Left lung (tissue), 10 donors: ENCODE data around the gene SAMD14. TPM values are rescaled to one million over a fixed set of nuclear protein-coding genes. Genes with fewer than 3 reads are reported as not detected.

Experiments
- ATAC-seq: fragments of 200-7000 bp; cut with Tn5 transposase; one replicate; pipeline ENCODE4 v1.9.1; 2020; ENCODE audit warnings: moderate library complexity
- DNase-seq, 4 donors: peaks; one replicate each; pipeline ENCODE4 v3.0.0-alpha.2; 2013 to 2020
- H3K27ac ChIP-seq, 2 donors: fragments of 200-600 bp; sonication (generic) in 1 of 2; one replicate each; pipeline versions ENCODE4 v1.5.0 to v1.8.0; 2020 to 2021
- H3K27me3 ChIP-seq, 2 donors: fragments of 200-600 bp; sonication (generic) in 1 of 2; one replicate each; pipeline versions ENCODE4 v1.5.0 to v1.8.0; 2020 to 2021
- H3K36me3 ChIP-seq, 2 donors: fragments of 200-600 bp; sonication (generic) in 1 of 2; one replicate each; pipeline versions ENCODE4 v1.5.0 to v1.8.0; 2020 to 2021
- H3K4me1 ChIP-seq, 2 donors: fragments of 200-600 bp; one replicate each; pipeline ENCODE4 v1.8.0; 2021
- H3K4me3 ChIP-seq, 2 donors: fragments of 200-600 bp; sonication (generic) in 1 of 2; one replicate each; pipeline versions ENCODE4 v1.5.0 to v1.8.0; 2020 to 2021; ENCODE audit warnings: mild to moderate bottlenecking in 1 of 2
- H3K9me3 ChIP-seq, 2 donors: fragments of 200-600 bp; sonication (generic) in 1 of 2; one replicate each; pipeline versions ENCODE4 v1.5.0 to v1.8.0; 2020 to 2021
- intact Hi-C, 2 donors: fragments of 100-400 bp; cut with DNase I; formaldehyde crosslinking; loops; one replicate each; pipeline versions ENCODE4 v1.11.2 to v1.14.2; 2022
- polyA plus RNA-seq, 6 donors: library from polyadenylated mRNA; unstranded; fragments of 120-200 nt; gene quantifications; one replicate each; pipeline ENCODE4 v1.2.1, GENCODE V29; 2013; ENCODE audit not compliant: insufficient read length in 6 of 6
- total RNA-seq, 2 donors: library from RNA; stranded (reverse); fragmentation: NEBNext Ultra II Directional; extraction: Animal tissue kit (Norgen Biotek cat#: 25700); gene quantifications; one replicate each; pipeline ENCODE4 v1.2.1, GENCODE V29; 2021
- TF ChIP-seq, protein P1 (sequence below), 2 donors: fragments of 200-600 bp; sonication (generic) in 1 of 2; IDR thresholded peaks; one replicate each; pipeline versions ENCODE4 v1.5.0 to v1.8.0; 2021; ENCODE audit warnings: antibody characterized with exemption in 2 of 2
- donor health status: DM: no; HTN: yes; CAD: no.
- donor health status: DM: no; HTN: no; CAD: no.

SAMD14 gene
- total and polyA plus RNA-seq, 8 donors: 8.4 to 21.6 (median 15.8) TPM

DNA sequence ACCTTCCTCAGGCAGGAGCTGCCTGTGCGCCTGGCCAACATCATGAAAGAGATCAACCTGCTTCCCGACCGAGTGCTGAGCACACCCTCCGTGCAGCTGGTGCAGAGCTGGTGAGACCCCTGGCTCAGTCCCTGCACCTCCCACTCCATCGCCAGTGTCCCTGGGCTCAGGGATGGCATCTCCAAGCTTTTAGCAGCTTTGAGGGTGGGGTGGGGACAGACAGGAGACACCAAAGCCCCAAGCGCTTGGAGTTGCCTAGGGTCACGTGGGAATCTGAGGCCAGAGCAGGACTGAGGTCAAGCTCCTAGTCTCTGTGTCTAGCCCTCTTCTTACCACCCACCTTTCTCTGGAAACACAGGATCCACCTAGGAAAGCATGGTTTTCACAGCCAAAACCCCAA lies 32.5 kb downstream of the SAMD14 start:
- intact Hi-C loops: no loop called here
- ATAC-seq (no peak), DNase-seq (no peak)
- H3K9me3 ChIP-seq: no peaks in the 10 kb centered on the region
- no peak overlapping the region for H3K27ac ChIP-seq
- H3K4me3 ChIP-seq: no peak overlapping the region
- TF ChIP-seq, protein P1, sequence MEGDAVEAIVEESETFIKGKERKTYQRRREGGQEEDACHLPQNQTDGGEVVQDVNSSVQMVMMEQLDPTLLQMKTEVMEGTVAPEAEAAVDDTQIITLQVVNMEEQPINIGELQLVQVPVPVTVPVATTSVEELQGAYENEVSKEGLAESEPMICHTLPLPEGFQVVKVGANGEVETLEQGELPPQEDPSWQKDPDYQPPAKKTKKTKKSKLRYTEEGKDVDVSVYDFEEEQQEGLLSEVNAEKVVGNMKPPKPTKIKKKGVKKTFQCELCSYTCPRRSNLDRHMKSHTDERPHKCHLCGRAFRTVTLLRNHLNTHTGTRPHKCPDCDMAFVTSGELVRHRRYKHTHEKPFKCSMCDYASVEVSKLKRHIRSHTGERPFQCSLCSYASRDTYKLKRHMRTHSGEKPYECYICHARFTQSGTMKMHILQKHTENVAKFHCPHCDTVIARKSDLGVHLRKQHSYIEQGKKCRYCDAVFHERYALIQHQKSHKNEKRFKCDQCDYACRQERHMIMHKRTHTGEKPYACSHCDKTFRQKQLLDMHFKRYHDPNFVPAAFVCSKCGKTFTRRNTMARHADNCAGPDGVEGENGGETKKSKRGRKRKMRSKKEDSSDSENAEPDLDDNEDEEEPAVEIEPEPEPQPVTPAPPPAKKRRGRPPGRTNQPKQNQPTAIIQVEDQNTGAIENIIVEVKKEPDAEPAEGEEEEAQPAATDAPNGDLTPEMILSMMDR (IDR thresholded peaks at IDR 0.05): no peak
- H3K27me3 ChIP-seq: no peaks in the 10 kb centered on the region
- peaks cover 0 to 12% of the 10 kb centered on the region in 2 donors for H3K36me3 ChIP-seq
- peaks cover 5 to 34% of the 10 kb centered on the region in 2 donors for H3K4me1 ChIP-seq

DNA sequence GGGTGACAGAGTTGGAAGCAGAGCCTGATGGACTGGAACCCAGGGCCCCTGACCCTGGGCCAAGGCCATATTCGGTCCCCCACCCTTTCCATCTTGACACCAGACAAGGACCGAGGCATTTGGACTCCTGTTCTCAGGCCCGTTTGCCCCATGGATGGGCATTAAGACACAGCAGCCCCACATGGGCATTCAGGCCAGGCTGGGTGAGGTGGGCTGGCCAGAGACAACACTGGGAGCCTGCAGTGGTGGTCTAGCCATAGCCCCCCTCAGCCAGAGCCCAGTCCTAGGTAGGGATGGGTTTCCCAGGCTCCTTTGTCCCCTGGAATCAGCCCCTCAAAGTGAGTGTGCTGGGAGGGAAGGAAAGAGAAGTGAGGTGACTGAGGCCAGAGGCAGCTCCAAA lies 33.2 kb downstream of the SAMD14 start:
- ATAC-seq: no peak
- TF ChIP-seq, protein P1 (IDR thresholded peaks at IDR 0.05): no peak
- Histone ChIP-seq H3K4me3 (no peak overlapping the region), H3K4me1 (peaks cover 5 to 31% of the 10 kb centered on the region in 2 donors), H3K27ac (no peak overlapping the region), H3K27me3 (no peaks in the 10 kb centered on the region), H3K9me3 (no peaks in the 10 kb centered on the region), H3K36me3 (peaks cover 0 to 12% of the 10 kb centered on the region in 2 donors)
- no peak for DNase-seq
- intact Hi-C loops: no loop called here

DNA sequence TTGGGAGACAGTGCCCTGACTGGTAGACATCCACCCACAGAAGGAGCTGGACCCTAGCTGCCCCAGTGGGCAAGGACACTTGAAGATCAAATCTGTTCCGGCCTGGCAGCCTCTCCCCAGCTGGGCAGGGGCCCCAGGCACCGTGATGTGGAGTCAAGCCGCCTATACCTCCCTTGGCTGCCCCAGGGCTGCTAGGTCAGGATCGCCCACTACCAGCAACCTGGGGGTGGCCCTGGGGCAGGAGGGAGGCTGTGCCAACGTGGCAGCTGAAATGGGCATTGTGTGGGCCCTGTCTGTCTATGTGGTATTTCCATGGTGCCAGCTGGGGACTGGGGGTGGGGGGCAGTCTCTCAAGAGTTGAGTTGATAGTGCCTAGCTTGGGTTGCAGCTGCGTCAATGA lies 33.9 kb downstream of the SAMD14 start:
- H3K27me3 ChIP-seq: no peaks in the 10 kb centered on the region
- DNase-seq (no peak), ATAC-seq (no peak)
- no peaks in the 10 kb centered on the region for H3K9me3 ChIP-seq
- peaks cover 0 to 15% of the 10 kb centered on the region in 2 donors for H3K36me3 ChIP-seq
- TF ChIP-seq, protein P1 (IDR thresholded peaks at IDR 0.05): no peak
- peaks cover 5 to 24% of the 10 kb centered on the region in 2 donors for H3K4me1 ChIP-seq
- H3K27ac ChIP-seq: peak overlapping the region in 1 of 2 donors; percentile 78
- H3K4me3 ChIP-seq: peak overlapping the region; percentile 78 to 91
- intact Hi-C loops: no loop called here

DNA sequence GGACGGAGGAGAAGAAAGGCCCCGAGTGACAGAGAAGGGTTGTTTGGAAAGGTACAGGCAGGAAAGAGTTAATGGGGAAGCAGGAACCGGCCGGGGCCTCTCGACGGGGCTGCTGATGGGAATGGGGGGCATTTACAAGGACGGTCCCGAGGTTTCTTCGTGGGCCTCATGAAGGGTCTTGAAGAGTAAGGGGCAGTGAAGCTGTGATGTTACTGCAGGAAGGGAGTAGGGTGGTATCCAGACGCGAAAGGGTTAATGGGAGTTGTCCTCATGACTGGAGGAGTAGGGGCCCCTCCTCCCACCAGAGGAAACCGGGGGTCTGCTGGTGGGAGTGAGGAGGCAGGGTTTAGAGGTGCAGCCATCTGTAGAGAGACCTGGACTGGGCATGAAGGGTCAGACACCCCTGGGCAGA lies 34.3 kb downstream of the SAMD14 start:
- TF ChIP-seq, protein P1 (IDR thresholded peaks at IDR 0.05): no peak
- intact Hi-C loops: no loop called here
- Histone ChIP-seq H3K27me3 (no peaks in the 10 kb centered on the region), H3K27ac (peak overlapping the region; percentile 65 to 78), H3K9me3 (no peaks in the 10 kb centered on the region), H3K36me3 (peaks cover 0 to 18% of the 10 kb centered on the region in 2 donors), H3K4me3 (peak overlapping the region; percentile 78 to 91), H3K4me1 (peaks cover 5 to 21% of the 10 kb centered on the region in 2 donors)
- ATAC-seq (no peak), DNase-seq (peak in 1 of 4 donors; percentile 33)

DNA sequence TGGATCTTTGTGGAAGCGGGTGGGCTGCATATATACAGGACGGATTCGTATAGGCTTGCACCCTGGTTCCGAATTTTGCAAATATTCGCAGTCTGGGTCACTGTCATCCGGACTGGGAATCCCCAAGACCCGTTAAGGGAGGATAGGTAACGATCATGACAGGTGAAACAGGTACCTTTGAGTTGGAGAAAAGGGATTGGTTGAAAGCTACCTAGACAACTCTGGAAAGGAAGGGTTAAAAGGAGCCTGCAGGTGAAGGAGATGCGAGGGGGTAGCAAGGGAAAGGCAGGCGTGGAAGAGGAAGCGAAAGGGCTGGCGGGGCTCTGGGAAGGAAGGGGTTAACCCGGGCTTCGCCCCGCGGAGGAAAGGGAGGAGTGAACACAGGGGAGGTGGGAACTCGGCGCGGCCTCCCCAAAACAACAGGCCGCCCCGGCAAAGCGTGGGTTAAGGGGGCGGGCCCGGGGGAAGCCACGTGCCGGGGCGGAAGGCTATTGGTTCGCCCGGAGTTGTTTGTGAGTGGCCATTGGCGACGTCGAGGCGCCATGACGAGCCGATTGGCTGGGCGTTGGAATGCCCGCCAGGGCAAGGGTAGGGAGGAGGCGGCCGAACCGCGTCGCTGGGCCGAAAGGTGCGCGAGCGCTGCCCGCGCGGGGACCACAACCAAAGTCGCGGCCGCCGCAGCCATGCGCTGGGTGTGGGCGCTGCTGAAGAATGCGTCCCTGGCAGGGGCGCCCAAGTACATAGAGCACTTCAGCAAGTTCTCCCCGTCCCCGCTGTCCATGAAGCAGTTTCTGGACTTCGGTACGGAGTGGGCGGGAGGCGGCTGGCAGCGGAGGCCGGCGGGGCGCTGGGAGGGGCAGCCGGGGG lies 35.0 kb downstream of the SAMD14 start, which contains the start of gene PDK2:
TSS of gene PDK2 (plus strand) at position 599 of the 867 bp plus-strand sequence. CDS start at position 684, 85 bp downstream.
- TF ChIP-seq, protein P1 (IDR thresholded peaks at IDR 0.05): no peak
- intact Hi-C loops: no loop called here
- H3K9me3 ChIP-seq: no peaks in the 10 kb centered on the region

More for the DNA sequence above, 35.0 kb downstream of the SAMD14 start, which contains the start of gene PDK2:
- Histone ChIP-seq H3K36me3 (peaks cover 0 to 23% of the 10 kb centered on the region in 2 donors), H3K27ac (peak within 1 kb of the TSS; percentile 69 to 78), H3K27me3 (no peaks in the 10 kb centered on the region), H3K4me1 (peaks cover 5 to 21% of the 10 kb centered on the region in 2 donors), H3K4me3 (peak within 1 kb of the TSS; percentile 78 to 91)
- DNase-seq (peak; percentile 94 to 98 (median 96)), ATAC-seq (peak; percentile 96)
